ENCODE data around the gene ADGRB3.

The ADGRB3 gene

DNA sequence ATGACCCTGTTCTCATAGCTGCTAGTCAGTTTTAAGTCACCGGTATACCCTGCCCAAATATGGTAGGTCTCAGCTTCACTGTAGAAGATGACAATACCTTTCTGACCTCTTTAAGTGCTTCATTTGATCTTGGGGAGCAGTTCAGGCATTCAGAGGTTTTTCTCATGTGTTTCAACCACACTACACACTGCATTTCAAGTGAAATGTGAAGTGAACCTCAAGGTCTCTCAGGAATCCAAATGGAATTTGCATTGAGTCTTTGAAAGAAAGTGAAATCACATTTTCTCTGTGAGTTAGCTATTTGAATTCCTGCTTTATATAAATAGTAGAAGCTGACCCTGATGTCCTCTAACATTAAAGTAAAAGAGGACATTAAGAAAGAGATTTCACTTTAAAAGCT is 461.6 kb downstream of the ADGRB3 start:
- Histone ChIP-seq H3K4me1 (ENCODE audit: insufficient read depth, low read length, severe bottlenecking) (no peaks in the 10 kb centered on the region), H3K4me3 (ENCODE audit: low read depth, low read length, poor library complexity, severe bottlenecking) (no peak overlapping the region), H3K4me2 (ENCODE audit: low read length) (no peak overlapping the region), H3K9me3 (ENCODE audit: low read length) (no peaks in the 10 kb centered on the region), H3F3A (ENCODE audit: insufficient read depth, low read length) (no peaks in the 10 kb centered on the region), H2AFZ (ENCODE audit: low read length) (no peak overlapping the region), H3K9ac (ENCODE audit: low read length) (no peak overlapping the region), H4K20me1 (ENCODE audit: insufficient read depth, low read length) (no peaks in the 10 kb centered on the region), H3K27me3 (ENCODE audit: insufficient read depth, low read length) (no peaks in the 10 kb centered on the region), H3K79me2 (ENCODE audit: insufficient read depth, low read length) (no peaks in the 10 kb centered on the region), H3K27ac (ENCODE audit: low read depth, low read length, poor library complexity, severe bottlenecking) (no peak overlapping the region), H3K9me2 (ENCODE audit: low read depth, low read length) (no peaks in the 10 kb centered on the region), H3K36me3 (ENCODE audit: insufficient read depth, low read length) (no peaks in the 10 kb centered on the region)
- TF ChIP-seq, protein P1, sequence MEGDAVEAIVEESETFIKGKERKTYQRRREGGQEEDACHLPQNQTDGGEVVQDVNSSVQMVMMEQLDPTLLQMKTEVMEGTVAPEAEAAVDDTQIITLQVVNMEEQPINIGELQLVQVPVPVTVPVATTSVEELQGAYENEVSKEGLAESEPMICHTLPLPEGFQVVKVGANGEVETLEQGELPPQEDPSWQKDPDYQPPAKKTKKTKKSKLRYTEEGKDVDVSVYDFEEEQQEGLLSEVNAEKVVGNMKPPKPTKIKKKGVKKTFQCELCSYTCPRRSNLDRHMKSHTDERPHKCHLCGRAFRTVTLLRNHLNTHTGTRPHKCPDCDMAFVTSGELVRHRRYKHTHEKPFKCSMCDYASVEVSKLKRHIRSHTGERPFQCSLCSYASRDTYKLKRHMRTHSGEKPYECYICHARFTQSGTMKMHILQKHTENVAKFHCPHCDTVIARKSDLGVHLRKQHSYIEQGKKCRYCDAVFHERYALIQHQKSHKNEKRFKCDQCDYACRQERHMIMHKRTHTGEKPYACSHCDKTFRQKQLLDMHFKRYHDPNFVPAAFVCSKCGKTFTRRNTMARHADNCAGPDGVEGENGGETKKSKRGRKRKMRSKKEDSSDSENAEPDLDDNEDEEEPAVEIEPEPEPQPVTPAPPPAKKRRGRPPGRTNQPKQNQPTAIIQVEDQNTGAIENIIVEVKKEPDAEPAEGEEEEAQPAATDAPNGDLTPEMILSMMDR (IDR thresholded peaks at IDR 0.05; ENCODE audit: low read length): no peak
- no peak for TF ChIP-seq EZH2 (IDR thresholded peaks at IDR 0.05; ENCODE audit: borderline replicate concordance, low read length)

DNA sequence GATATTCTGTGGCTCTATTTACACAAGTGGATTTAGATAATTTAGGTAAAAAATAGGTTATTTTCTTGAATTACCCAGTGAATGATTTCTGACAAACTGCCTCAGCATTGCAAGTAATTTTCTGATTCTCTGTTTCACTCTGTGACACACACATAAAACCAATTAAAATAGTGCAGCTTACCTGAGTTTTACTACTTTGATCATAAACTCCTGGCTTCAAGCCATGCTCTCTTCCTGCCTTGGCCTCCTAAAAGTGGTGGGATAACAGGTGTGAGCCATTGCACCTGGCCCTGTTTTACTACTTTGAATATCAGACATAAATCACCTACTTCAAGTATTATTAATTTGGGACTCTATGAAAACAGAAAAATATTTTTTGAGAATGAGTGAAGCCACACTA is 462.9 kb downstream of the ADGRB3 start:
- no peaks in the 10 kb centered on the region for H4K20me1 ChIP-seq (ENCODE audit: insufficient read depth, low read length)
- TF ChIP-seq, protein P1 (IDR thresholded peaks at IDR 0.05; ENCODE audit: low read length): no peak
- TF ChIP-seq EZH2 (IDR thresholded peaks at IDR 0.05; ENCODE audit: borderline replicate concordance, low read length): no peak
- H3K36me3 ChIP-seq (ENCODE audit: insufficient read depth, low read length): no peaks in the 10 kb centered on the region
- no peaks in the 10 kb centered on the region for H3F3A ChIP-seq (ENCODE audit: insufficient read depth, low read length)
- H3K9ac ChIP-seq (ENCODE audit: low read length): no peak overlapping the region
- no peak overlapping the region for H3K4me3 ChIP-seq (ENCODE audit: low read depth, low read length, poor library complexity, severe bottlenecking)
- H3K4me1 ChIP-seq (ENCODE audit: insufficient read depth, low read length, severe bottlenecking): no peaks in the 10 kb centered on the region
- H3K27me3 ChIP-seq (ENCODE audit: insufficient read depth, low read length): no peaks in the 10 kb centered on the region
- H2AFZ ChIP-seq (ENCODE audit: low read length): no peak overlapping the region
- H3K79me2 ChIP-seq (ENCODE audit: insufficient read depth, low read length): no peaks in the 10 kb centered on the region
- H3K27ac ChIP-seq (ENCODE audit: low read depth, low read length, poor library complexity, severe bottlenecking): no peak overlapping the region
- no peak overlapping the region for H3K4me2 ChIP-seq (ENCODE audit: low read length)
- H3K9me3 ChIP-seq (ENCODE audit: low read length): no peaks in the 10 kb centered on the region
- no peaks in the 10 kb centered on the region for H3K9me2 ChIP-seq (ENCODE audit: low read depth, low read length)

DNA sequence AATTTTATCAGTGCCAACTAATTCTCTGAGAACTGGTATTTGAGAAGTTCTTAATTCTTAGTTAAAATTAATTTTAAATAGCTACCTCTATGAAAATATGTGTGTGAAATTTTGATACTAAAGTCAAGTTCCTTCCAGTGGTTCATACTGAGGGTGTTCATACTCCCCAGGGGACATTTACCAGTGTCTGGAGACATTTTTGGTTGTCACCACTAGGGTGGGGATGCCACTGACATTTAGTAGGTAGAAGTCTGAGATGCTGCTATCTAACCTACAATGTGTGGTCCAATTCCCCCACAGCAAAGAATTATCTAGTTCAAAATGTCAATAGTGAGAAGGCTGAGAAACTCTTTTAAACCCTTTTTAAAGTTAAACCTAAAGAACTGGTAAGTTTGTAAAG is 463.8 kb downstream of the ADGRB3 start:
- Histone ChIP-seq H3K9me3 (ENCODE audit: low read length) (no peaks in the 10 kb centered on the region), H3K4me2 (ENCODE audit: low read length) (no peak overlapping the region)

More for the DNA sequence above, 463.8 kb downstream of the ADGRB3 start:
- H4K20me1 ChIP-seq (ENCODE audit: insufficient read depth, low read length): no peaks in the 10 kb centered on the region
- no peak overlapping the region for H3K9ac ChIP-seq (ENCODE audit: low read length)
- H3K36me3 ChIP-seq (ENCODE audit: insufficient read depth, low read length): no peaks in the 10 kb centered on the region
- no peaks in the 10 kb centered on the region for H3K4me1 ChIP-seq (ENCODE audit: insufficient read depth, low read length, severe bottlenecking)
- no peak overlapping the region for H3K4me3 ChIP-seq (ENCODE audit: low read depth, low read length, poor library complexity, severe bottlenecking)
- H2AFZ ChIP-seq (ENCODE audit: low read length): no peak overlapping the region
- no peaks in the 10 kb centered on the region for H3F3A ChIP-seq (ENCODE audit: insufficient read depth, low read length)
- TF ChIP-seq EZH2 (IDR thresholded peaks at IDR 0.05; ENCODE audit: borderline replicate concordance, low read length): no peak
- TF ChIP-seq, protein P1 (IDR thresholded peaks at IDR 0.05; ENCODE audit: low read length): no peak; the same call in 1 of the 2 replicates
- no peak overlapping the region for H3K27ac ChIP-seq (ENCODE audit: low read depth, low read length, poor library complexity, severe bottlenecking)
- H3K27me3 ChIP-seq (ENCODE audit: insufficient read depth, low read length): no peaks in the 10 kb centered on the region
- no peaks in the 10 kb centered on the region for H3K79me2 ChIP-seq (ENCODE audit: insufficient read depth, low read length)
- no peaks in the 10 kb centered on the region for H3K9me2 ChIP-seq (ENCODE audit: low read depth, low read length)
